Loucy (cell line): ENCODE data around the gene PIGN.

Experiments used
- H2AFZ ChIP-seq: fragments of 200-600 bp; sonication (generic); 2 replicates; pipeline ENCODE4 v1.6.0; 2016; ENCODE audit warnings: antibody characterized with exemption, mild to moderate bottlenecking, low read length, moderate library complexity
- H3F3A ChIP-seq: fragments of 200-600 bp; 2 replicates; pipeline ENCODE4 v1.6.0; 2016; ENCODE audit warnings: antibody characterized with exemption, low read depth, mild to moderate bottlenecking
- H3K27me3 ChIP-seq: fragments of 200-600 bp; sonication (generic); 2 replicates; pipeline ENCODE4 v1.6.1; 2014; ENCODE audit warnings: low read length, mild to moderate bottlenecking; ENCODE audit not compliant: insufficient read depth, poor library complexity, severe bottlenecking
- H3K36me3 ChIP-seq: fragments of 200-600 bp; sonication (generic); 2 replicates; pipeline ENCODE4 v1.6.1; 2016; ENCODE audit warnings: low read length; ENCODE audit not compliant: insufficient read depth
- H3K4me1 ChIP-seq: fragments of 200-600 bp; sonication (generic); 2 replicates; pipeline ENCODE4 v1.5.1; 2014; ENCODE audit warnings: low read length, mild to moderate bottlenecking; ENCODE audit not compliant: insufficient read depth, poor library complexity, severe bottlenecking
- H3K4me2 ChIP-seq: fragments of 200-600 bp; sonication (generic); 2 replicates; pipeline ENCODE4 v1.6.0; 2014; ENCODE audit warnings: antibody characterized with exemption, low read length, low read depth, mild to moderate bottlenecking; ENCODE audit not compliant: poor library complexity, severe bottlenecking
- H3K4me3 ChIP-seq: fragments of 200-600 bp; sonication (generic); 2 replicates; pipeline ENCODE4 v1.5.1; 2014; ENCODE audit warnings: low read length, mild to moderate bottlenecking, mixed read lengths; ENCODE audit not compliant: poor library complexity, severe bottlenecking
- H3K79me2 ChIP-seq: fragments of 200-600 bp; sonication (generic); 2 replicates; pipeline ENCODE4 v1.6.1; 2014; ENCODE audit warnings: low read length; ENCODE audit not compliant: insufficient read depth
- H3K9ac ChIP-seq: fragments of 200-600 bp; sonication (generic); 2 replicates; pipeline ENCODE4 v1.6.0; 2014; ENCODE audit warnings: mild to moderate bottlenecking, low read depth, low read length, moderate library complexity; ENCODE audit not compliant: poor library complexity, severe bottlenecking
- H3K9me2 ChIP-seq: fragments of 200-600 bp; sonication (generic); replicated peaks from 2 replicates; pipeline ENCODE4 v1.6.1; 2016; ENCODE audit warnings: low read depth, low read length, mixed read lengths
- H3K9me3 ChIP-seq: fragments of 200-600 bp; sonication (generic); 2 replicates; pipeline ENCODE4 v1.6.1; 2014; ENCODE audit warnings: mild to moderate bottlenecking, antibody characterized with exemption, low read length, low read depth; ENCODE audit not compliant: insufficient read depth
- H4K20me1 ChIP-seq: fragments of 200-600 bp; sonication (generic); 2 replicates; pipeline ENCODE4 v1.6.0; 2014; ENCODE audit warnings: antibody characterized with exemption, low read length, mild to moderate bottlenecking; ENCODE audit not compliant: insufficient read depth, poor library complexity, severe bottlenecking
- EZH2phosphoT487 ChIP-seq: fragments of 200-600 bp; IDR thresholded peaks from 2 replicates; pipeline ENCODE4 v1.6.1; 2018; ENCODE audit warnings: antibody characterized with exemption, mild to moderate bottlenecking, moderate library complexity, borderline replicate concordance
- TF ChIP-seq, protein P1 (sequence below): fragments of 200-600 bp; sonication (generic); conservative IDR thresholded peaks from 2 replicates; pipeline ENCODE4 v1.5.1; 2014; ENCODE audit warnings: mild to moderate bottlenecking, antibody characterized with exemption, low read length

The PIGN gene

DNA sequence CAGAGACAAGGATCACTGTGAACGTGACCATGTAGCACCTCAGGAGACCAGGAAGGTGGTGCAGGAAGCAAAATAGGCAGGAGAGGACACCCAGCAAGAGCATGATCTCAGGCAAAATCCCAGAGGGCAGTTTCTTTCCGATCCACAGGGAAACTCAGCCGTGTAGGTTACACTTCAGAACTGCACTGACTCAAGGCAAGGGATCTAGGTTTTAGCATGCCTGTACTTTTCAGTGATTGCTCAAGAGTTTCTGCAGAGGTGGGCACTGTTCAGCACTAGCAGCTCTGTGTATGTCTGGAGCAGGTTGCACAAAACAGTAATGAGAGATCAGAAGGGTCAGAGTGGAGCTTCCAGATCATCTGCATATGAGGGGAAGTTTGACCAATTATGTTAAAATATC, 177.3 kb downstream of the PIGN start:
- peaks cover 9% of the 10 kb centered on the region for H3K9me3 ChIP-seq
- H3K4me1 ChIP-seq = no peaks in the 10 kb centered on the region
- TF ChIP-seq EZH2phosphoT487 = no peak
- TF ChIP-seq, protein P1, sequence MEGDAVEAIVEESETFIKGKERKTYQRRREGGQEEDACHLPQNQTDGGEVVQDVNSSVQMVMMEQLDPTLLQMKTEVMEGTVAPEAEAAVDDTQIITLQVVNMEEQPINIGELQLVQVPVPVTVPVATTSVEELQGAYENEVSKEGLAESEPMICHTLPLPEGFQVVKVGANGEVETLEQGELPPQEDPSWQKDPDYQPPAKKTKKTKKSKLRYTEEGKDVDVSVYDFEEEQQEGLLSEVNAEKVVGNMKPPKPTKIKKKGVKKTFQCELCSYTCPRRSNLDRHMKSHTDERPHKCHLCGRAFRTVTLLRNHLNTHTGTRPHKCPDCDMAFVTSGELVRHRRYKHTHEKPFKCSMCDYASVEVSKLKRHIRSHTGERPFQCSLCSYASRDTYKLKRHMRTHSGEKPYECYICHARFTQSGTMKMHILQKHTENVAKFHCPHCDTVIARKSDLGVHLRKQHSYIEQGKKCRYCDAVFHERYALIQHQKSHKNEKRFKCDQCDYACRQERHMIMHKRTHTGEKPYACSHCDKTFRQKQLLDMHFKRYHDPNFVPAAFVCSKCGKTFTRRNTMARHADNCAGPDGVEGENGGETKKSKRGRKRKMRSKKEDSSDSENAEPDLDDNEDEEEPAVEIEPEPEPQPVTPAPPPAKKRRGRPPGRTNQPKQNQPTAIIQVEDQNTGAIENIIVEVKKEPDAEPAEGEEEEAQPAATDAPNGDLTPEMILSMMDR = no peak
- H3K9ac ChIP-seq = no peak overlapping the region
- no peak overlapping the region for H3K4me3 ChIP-seq
- H3K9me2 ChIP-seq = no peaks in the 10 kb centered on the region
- H2AFZ ChIP-seq = no peak overlapping the region
- H3K36me3 ChIP-seq = no peaks in the 10 kb centered on the region
- no peaks in the 10 kb centered on the region for H3K27me3 ChIP-seq
- H3K79me2 ChIP-seq = no peaks in the 10 kb centered on the region
- H3F3A ChIP-seq = no peaks in the 10 kb centered on the region
- no peak overlapping the region for H3K4me2 ChIP-seq
- H4K20me1 ChIP-seq = no peaks in the 10 kb centered on the region

GRCh38 chr18:62001396-62001795, 185.5 kb downstream of the PIGN start:
- Histone ChIP-seq H3F3A (no peaks in the 10 kb centered on the region), H3K79me2 (no peaks in the 10 kb centered on the region), H3K4me3 (no peak overlapping the region), H3K9ac (no peak overlapping the region), H3K4me1 (no peaks in the 10 kb centered on the region), H4K20me1 (no peaks in the 10 kb centered on the region), H3K36me3 (no peaks in the 10 kb centered on the region), H3K9me3 (peaks cover 6% of the 10 kb centered on the region), H2AFZ (no peak overlapping the region), H3K4me2 (no peak overlapping the region), H3K27me3 (no peaks in the 10 kb centered on the region), H3K9me2 (no peaks in the 10 kb centered on the region)
- TF ChIP-seq EZH2phosphoT487 = no peak
- TF ChIP-seq, protein P1 = no peak

GRCh38 chr18:61998957-61999356, 187.9 kb downstream of the PIGN start:
- H3K9me3 ChIP-seq = no peaks in the 10 kb centered on the region; the same call in 1 of the 2 replicates
- no peaks in the 10 kb centered on the region for H4K20me1 ChIP-seq
- H3K27me3 ChIP-seq = no peaks in the 10 kb centered on the region
- no peaks in the 10 kb centered on the region for H3K9me2 ChIP-seq
- no peak overlapping the region for H3K9ac ChIP-seq
- H3K4me2 ChIP-seq = no peak overlapping the region
- H3K36me3 ChIP-seq = no peaks in the 10 kb centered on the region
- no peak overlapping the region for H3K4me3 ChIP-seq
- H3K79me2 ChIP-seq = no peaks in the 10 kb centered on the region
- H2AFZ ChIP-seq = no peak overlapping the region
- no peaks in the 10 kb centered on the region for H3F3A ChIP-seq
- no peaks in the 10 kb centered on the region for H3K4me1 ChIP-seq
- TF ChIP-seq EZH2phosphoT487 = no peak
- TF ChIP-seq, protein P1 = no peak
